GM12878 (cell line): ENCODE results near the gene HSD17B2.

ENCODE experiments used
- EGR1 ChIP-seq, 2 experiments: IDR thresholded peaks; 1 replicate in 1 of 2; 2 replicates in 1 of 2; pipeline ENCODE4 v1.6.1; 2011 to 2012; ENCODE audit warnings: low read depth in 2 of 2, low read length in 2 of 2, borderline replicate concordance in 1 of 2, mild to moderate bottlenecking in 1 of 2, moderate library complexity in 1 of 2
- NFIC ChIP-seq: IDR thresholded peaks from 2 replicates; pipeline ENCODE4 v1.6.1; 2012; ENCODE audit warnings: low read depth, mild to moderate bottlenecking, inconsistent platforms, low read length, moderate library complexity
- NR2C2 ChIP-seq: IDR thresholded peaks from 2 replicates; pipeline ENCODE4 v1.6.1; 2011; ENCODE audit warnings: borderline replicate concordance, low read depth; ENCODE audit not compliant: control insufficient read depth, insufficient read length
- PAX5 ChIP-seq: IDR thresholded peaks from 2 replicates; pipeline ENCODE4 v1.6.1; 2011; ENCODE audit warnings: low read depth, low read length, borderline replicate concordance
- POLR2A ChIP-seq: IDR thresholded peaks from 2 replicates; pipeline ENCODE4 v1.6.1; 2011; ENCODE audit warnings: low read depth, mild to moderate bottlenecking, low read length
- POLR2AphosphoS5 ChIP-seq: IDR thresholded peaks from 2 replicates; pipeline ENCODE4 v1.6.1; 2011; ENCODE audit warnings: mild to moderate bottlenecking, low read length, inconsistent platforms
- SMAD5 ChIP-seq: IDR thresholded peaks from 2 replicates; pipeline ENCODE4 v1.6.1; 2016; ENCODE audit warnings: antibody characterized with exemption, low read depth
- SPI1 ChIP-seq: IDR thresholded peaks from 2 replicates; pipeline ENCODE4 v1.6.1; 2011; ENCODE audit warnings: low read depth, mild to moderate bottlenecking, low read length, moderate library complexity, borderline replicate concordance; ENCODE audit not compliant: insufficient read depth
- YY1 ChIP-seq: IDR thresholded peaks from 2 replicates; pipeline ENCODE4 v1.6.1; 2011; ENCODE audit warnings: low read depth, mild to moderate bottlenecking, low read length
- TF ChIP-seq, protein P1 (sequence below), 3 experiments: IDR thresholded peaks in 2 of 3; conservative IDR thresholded peaks in 1 of 3; 2 replicates each; pipeline ENCODE4 v1.5.1; 2011; ENCODE audit warnings: low read depth in 3 of 3, low read length in 3 of 3, mild to moderate bottlenecking in 3 of 3, control low read depth in 2 of 3, moderate library complexity in 2 of 3, inconsistent platforms in 1 of 3, mixed read lengths in 1 of 3; ENCODE audit not compliant: control insufficient read depth in 2 of 3, insufficient read depth in 1 of 3; ENCODE audit errors: extremely low read depth in 1 of 3

DNA sequence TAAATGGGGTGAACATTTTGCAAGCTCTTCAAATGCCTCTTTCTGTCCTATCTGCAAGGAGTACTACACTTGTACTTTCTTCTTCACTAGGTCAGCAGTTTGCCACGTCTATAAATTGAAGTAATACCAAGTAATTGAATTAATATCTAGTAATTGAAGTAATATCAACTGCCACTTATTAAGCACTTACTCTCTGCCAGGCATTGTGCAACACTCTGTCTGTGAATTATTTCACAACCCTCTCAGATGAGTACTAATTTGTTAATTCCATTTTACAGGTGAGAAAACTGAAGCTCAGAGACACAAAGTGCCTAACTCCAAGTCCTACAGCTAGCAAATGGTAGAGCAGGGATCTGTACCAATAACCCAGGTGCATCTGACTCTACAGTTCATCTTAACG lies 27.9 kb upstream of the HSD17B2 start:
- TF ChIP-seq, protein P1, sequence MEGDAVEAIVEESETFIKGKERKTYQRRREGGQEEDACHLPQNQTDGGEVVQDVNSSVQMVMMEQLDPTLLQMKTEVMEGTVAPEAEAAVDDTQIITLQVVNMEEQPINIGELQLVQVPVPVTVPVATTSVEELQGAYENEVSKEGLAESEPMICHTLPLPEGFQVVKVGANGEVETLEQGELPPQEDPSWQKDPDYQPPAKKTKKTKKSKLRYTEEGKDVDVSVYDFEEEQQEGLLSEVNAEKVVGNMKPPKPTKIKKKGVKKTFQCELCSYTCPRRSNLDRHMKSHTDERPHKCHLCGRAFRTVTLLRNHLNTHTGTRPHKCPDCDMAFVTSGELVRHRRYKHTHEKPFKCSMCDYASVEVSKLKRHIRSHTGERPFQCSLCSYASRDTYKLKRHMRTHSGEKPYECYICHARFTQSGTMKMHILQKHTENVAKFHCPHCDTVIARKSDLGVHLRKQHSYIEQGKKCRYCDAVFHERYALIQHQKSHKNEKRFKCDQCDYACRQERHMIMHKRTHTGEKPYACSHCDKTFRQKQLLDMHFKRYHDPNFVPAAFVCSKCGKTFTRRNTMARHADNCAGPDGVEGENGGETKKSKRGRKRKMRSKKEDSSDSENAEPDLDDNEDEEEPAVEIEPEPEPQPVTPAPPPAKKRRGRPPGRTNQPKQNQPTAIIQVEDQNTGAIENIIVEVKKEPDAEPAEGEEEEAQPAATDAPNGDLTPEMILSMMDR (IDR thresholded peaks at IDR 0.05 in 2 of 3, conservative IDR thresholded peaks at IDR 0.05 in 1 of 3; ENCODE audit: control insufficient read depth in 2 of 3, extremely low read depth in 1 of 3, insufficient read depth in 1 of 3, low read depth in 3 of 3, low read length in 3 of 3), result no peak
- TF ChIP-seq NFIC, result no peak
- TF ChIP-seq SPI1, result no peak
- TF ChIP-seq POLR2A, result no peak
- TF ChIP-seq SMAD5, result no peak
- no peak for TF ChIP-seq EGR1 (IDR thresholded peaks at IDR 0.05; ENCODE audit: borderline replicate concordance in 1 of 2, low read depth in 2 of 2, low read length in 2 of 2)
- no peak for TF ChIP-seq POLR2AphosphoS5
- TF ChIP-seq PAX5, result no peak
- no peak for TF ChIP-seq NR2C2
- no peak for TF ChIP-seq YY1
